GM23338 (cell line): ENCODE measurements around the gene KRTAP10-1. TPM values are rescaled to one million over a fixed set of nuclear protein-coding genes. Genes with fewer than 3 reads are reported as not detected.

Experiments
- ATAC-seq: fragments of 200-7000 bp; cut with Tn5 transposase; 3 replicates; pipeline ENCODE4 v1.9.1; 2020
- DNase-seq: peaks from one replicate; pipeline ENCODE4 v3.0.0-alpha.2; 2015; ENCODE audit warnings: low spot score
- H2AFZ ChIP-seq: fragments of 200-600 bp; sonication (generic); 2 replicates; pipeline ENCODE4 v1.8.0; 2016; ENCODE audit warnings: antibody characterized with exemption, mild to moderate bottlenecking, moderate library complexity
- H3F3A ChIP-seq: fragments of 200-600 bp; sonication (generic); replicated peaks from 2 replicates; pipeline ENCODE4 v1.8.0; 2017; ENCODE audit warnings: antibody characterized with exemption, mixed run types, low read depth
- H3K27ac ChIP-seq: fragments of 200-600 bp; sonication (generic); 2 replicates; pipeline ENCODE4 v1.6.1; 2016; ENCODE audit warnings: low read depth
- H3K27me3 ChIP-seq: fragments of 200-600 bp; sonication (generic); 2 replicates; pipeline ENCODE4 v1.8.0; 2016; ENCODE audit warnings: mild to moderate bottlenecking, mixed run types, moderate library complexity; ENCODE audit not compliant: insufficient read depth
- H3K36me3 ChIP-seq: fragments of 200-600 bp; sonication (generic); 2 replicates; pipeline ENCODE4 v1.8.0; 2016; ENCODE audit warnings: mild to moderate bottlenecking; ENCODE audit not compliant: insufficient read depth
- H3K4me1 ChIP-seq: fragments of 200-600 bp; sonication (generic); 2 replicates; pipeline ENCODE4 v1.8.0; 2016; ENCODE audit warnings: mild to moderate bottlenecking, moderate library complexity; ENCODE audit not compliant: insufficient read depth
- H3K4me2 ChIP-seq: fragments of 200-600 bp; sonication (generic); 2 replicates; pipeline ENCODE4 v1.7.1; 2017; ENCODE audit warnings: mixed run types
- H3K4me3 ChIP-seq: fragments of 200-600 bp; sonication (generic); 2 replicates; pipeline ENCODE4 v1.6.1; 2016; ENCODE audit warnings: mixed run types
- H3K79me2 ChIP-seq: fragments of 200-600 bp; sonication (generic); replicated peaks from 2 replicates; pipeline ENCODE4 v1.8.0; 2017; ENCODE audit warnings: mild to moderate bottlenecking; ENCODE audit not compliant: insufficient read depth
- H3K9me2 ChIP-seq: fragments of 200-600 bp; sonication (generic); 2 replicates; pipeline ENCODE4 v1.8.0; 2017; ENCODE audit not compliant: insufficient read depth
- H4K20me1 ChIP-seq: fragments of 200-600 bp; sonication (generic); replicated peaks from 2 replicates; pipeline ENCODE4 v1.8.0; 2017; ENCODE audit warnings: mild to moderate bottlenecking; ENCODE audit not compliant: insufficient read depth
- H3K27ac Mint-ChIP-seq: 2 replicates; pipeline ENCODE4 v1.8.0; 2020; ENCODE audit warnings: inconsistent platforms, mild to moderate bottlenecking, moderate library complexity, mixed read lengths
- H3K27me3 Mint-ChIP-seq: 3 replicates; pipeline ENCODE4 v1.8.0; 2022; ENCODE audit warnings: low read depth, mild to moderate bottlenecking, moderate library complexity, mixed read lengths, inconsistent platforms; ENCODE audit not compliant: insufficient read depth, poor library complexity
- H3K36me3 Mint-ChIP-seq: 3 replicates; pipeline ENCODE4 v1.8.0; 2021; ENCODE audit warnings: low read depth, mild to moderate bottlenecking, inconsistent platforms, moderate library complexity, mixed read lengths
- H3K4me1 Mint-ChIP-seq: 3 replicates; pipeline ENCODE4 v1.8.0; 2020; ENCODE audit warnings: mild to moderate bottlenecking, inconsistent platforms, mixed read lengths
- H3K4me3 Mint-ChIP-seq: 3 replicates; pipeline ENCODE4 v1.8.0; 2021; ENCODE audit warnings: moderate library complexity, mild to moderate bottlenecking, inconsistent platforms, mixed read lengths
- H3K9me3 Mint-ChIP-seq: 3 replicates; pipeline ENCODE4 v1.8.0; 2020; ENCODE audit warnings: moderate library complexity, mild to moderate bottlenecking, inconsistent platforms, mixed read lengths
- CREB1 ChIP-seq: fragments of 250-450 bp; sonication (Bioruptor Pico); IDR thresholded peaks from 2 replicates; pipeline ENCODE4 v1.5.0; 2020; ENCODE audit warnings: low read depth, mild to moderate bottlenecking, moderate library complexity
- ETS1 ChIP-seq: IDR thresholded peaks from 2 replicates; pipeline ENCODE4 v1.6.1; 2016; ENCODE audit warnings: antibody characterized with exemption
- EZH2 ChIP-seq: fragments of 200-600 bp; sonication (generic); IDR thresholded peaks from one replicate; pipeline ENCODE4 v1.8.0; 2017; ENCODE audit warnings: antibody characterized with exemption, mild to moderate bottlenecking, low read depth; ENCODE audit not compliant: unreplicated experiment
- EZH2phosphoT487 ChIP-seq: fragments of 200-600 bp; sonication (generic); IDR thresholded peaks from one replicate; pipeline ENCODE4 v1.8.1; 2018; ENCODE audit warnings: antibody characterized with exemption; ENCODE audit not compliant: unreplicated experiment
- JUNB ChIP-seq: IDR thresholded peaks from one replicate; pipeline ENCODE4 v1.6.1; 2016; ENCODE audit warnings: antibody characterized with exemption; ENCODE audit not compliant: unreplicated experiment
- NANOG ChIP-seq: IDR thresholded peaks from 2 replicates; pipeline ENCODE4 v1.6.1; 2016; ENCODE audit warnings: antibody characterized with exemption, borderline replicate concordance
- POLR2AphosphoS5 ChIP-seq: IDR thresholded peaks from 2 replicates; pipeline ENCODE4 v1.6.1; 2016; ENCODE audit warnings: antibody characterized with exemption, low read depth
- ZNF114 ChIP-seq: fragments of 250-450 bp; sonication (Bioruptor Pico); IDR thresholded peaks from 2 replicates; pipeline ENCODE4 v1.5.0; 2020; ENCODE audit warnings: mild to moderate bottlenecking, moderate library complexity
- ZNF331 ChIP-seq: fragments of 250-450 bp; sonication (Bioruptor Pico); IDR thresholded peaks from 2 replicates; pipeline ENCODE4 v1.5.0; 2020; ENCODE audit warnings: low read depth, mild to moderate bottlenecking, moderate library complexity
- polyA plus RNA-seq: library from polyadenylated mRNA; unstranded; fragments of >200 nt; fragmentation: Nextera tagmentation; extraction: Ambion mirVana; gene quantifications from 2 replicates; pipeline ENCODE4 v1.2.1, GENCODE V29; 2016
- total RNA-seq: library from RNA; depleted of rRNA; stranded (reverse); fragments of >200 nt; shearing (Covaris generic); gene quantifications from 2 replicates; pipeline ENCODE4 v1.2.3, GENCODE V29; 2014
- TF ChIP-seq, protein P1 (sequence below), 2 experiments: fragments of 200-600 bp in 1 of 2; sonication (generic) in 1 of 2; conservative IDR thresholded peaks; 2 replicates each; pipeline versions ENCODE4 v1.5.1 to v1.6.1; 2016 to 2017; ENCODE audit warnings: antibody characterized with exemption in 2 of 2, low read depth in 2 of 2, mild to moderate bottlenecking in 2 of 2, moderate library complexity in 1 of 2

The KRTAP10-1 gene
- total and polyA plus RNA-seq, 2 experiments from 2014 or later, result not detected

DNA sequence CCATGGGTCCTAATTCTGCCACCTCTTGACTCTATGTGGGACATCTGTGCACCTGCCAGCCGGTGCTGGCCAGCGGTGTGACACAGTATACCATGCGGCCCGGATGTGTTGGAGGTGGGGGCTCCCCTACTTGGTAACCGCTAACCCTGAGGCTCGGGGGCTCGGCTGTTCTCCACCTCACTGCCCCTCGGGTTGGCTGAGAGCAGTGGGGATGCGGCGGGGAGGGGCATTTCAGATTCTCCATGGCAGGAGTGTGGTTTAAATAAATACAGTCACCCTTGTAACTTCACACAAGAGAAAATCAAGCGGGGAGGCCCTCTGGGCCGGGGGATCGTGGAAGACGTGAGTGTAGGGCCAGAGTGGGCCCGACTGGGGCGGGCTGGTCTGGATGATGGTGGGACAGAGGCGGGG, 11.0 kb downstream of the KRTAP10-1 start:
- Histone ChIP-seq H3K4me1 (no peaks in the 10 kb centered on the region), H3K9me2 (0 out of 2 replicates have a peak, but pooled peaks cover 2% of the 10 kb centered on the region), H3K79me2 (no peaks in the 10 kb centered on the region), H3K4me3 (no peak overlapping the region), H4K20me1 (no peaks in the 10 kb centered on the region), H3K27me3 (no peaks in the 10 kb centered on the region), H3K36me3 (no peaks in the 10 kb centered on the region), H3K4me2 (no peak overlapping the region), H3K27ac (no peak overlapping the region), H3F3A (no peaks in the 10 kb centered on the region), H2AFZ (no peak overlapping the region)
- Mint-ChIP-seq H3K4me1 (peaks cover 3% of the 10 kb centered on the region; the same call in 2 of the 3 replicates), H3K36me3 (no peaks in the 10 kb centered on the region), H3K27me3 (peaks cover 6% of the 10 kb centered on the region), H3K4me3 (no peak overlapping the region), H3K27ac (no peak overlapping the region; the same call in 1 of the 2 replicates), H3K9me3 (no peaks in the 10 kb centered on the region; the same call in 2 of the 3 replicates)
- TF ChIP-seq ZNF331 (CRISPR knock-in tag) (no peak), EZH2 (no peak)
- no peak for DNase-seq
- ATAC-seq, result no peak

GRCh38 chr21:44528634-44528995, 11.4 kb downstream of the KRTAP10-1 start:
- no peaks in the 10 kb centered on the region for H4K20me1 ChIP-seq
- no peak for ATAC-seq
- Mint-ChIP-seq H3K27me3 (peaks cover 6% of the 10 kb centered on the region), H3K4me3 (no peak overlapping the region), H3K27ac (no peak overlapping the region), H3K9me3 (no peaks in the 10 kb centered on the region; the same call in 2 of the 3 replicates), H3K4me1 (peaks cover 3% of the 10 kb centered on the region; the same call in 2 of the 3 replicates), H3K36me3 (no peaks in the 10 kb centered on the region)
- H3K36me3 ChIP-seq, result no peaks in the 10 kb centered on the region
- DNase-seq, result no peak
- H3F3A ChIP-seq, result no peaks in the 10 kb centered on the region
- no peak for TF ChIP-seq CREB1 (CRISPR knock-in tag)
- TF ChIP-seq, protein P1, sequence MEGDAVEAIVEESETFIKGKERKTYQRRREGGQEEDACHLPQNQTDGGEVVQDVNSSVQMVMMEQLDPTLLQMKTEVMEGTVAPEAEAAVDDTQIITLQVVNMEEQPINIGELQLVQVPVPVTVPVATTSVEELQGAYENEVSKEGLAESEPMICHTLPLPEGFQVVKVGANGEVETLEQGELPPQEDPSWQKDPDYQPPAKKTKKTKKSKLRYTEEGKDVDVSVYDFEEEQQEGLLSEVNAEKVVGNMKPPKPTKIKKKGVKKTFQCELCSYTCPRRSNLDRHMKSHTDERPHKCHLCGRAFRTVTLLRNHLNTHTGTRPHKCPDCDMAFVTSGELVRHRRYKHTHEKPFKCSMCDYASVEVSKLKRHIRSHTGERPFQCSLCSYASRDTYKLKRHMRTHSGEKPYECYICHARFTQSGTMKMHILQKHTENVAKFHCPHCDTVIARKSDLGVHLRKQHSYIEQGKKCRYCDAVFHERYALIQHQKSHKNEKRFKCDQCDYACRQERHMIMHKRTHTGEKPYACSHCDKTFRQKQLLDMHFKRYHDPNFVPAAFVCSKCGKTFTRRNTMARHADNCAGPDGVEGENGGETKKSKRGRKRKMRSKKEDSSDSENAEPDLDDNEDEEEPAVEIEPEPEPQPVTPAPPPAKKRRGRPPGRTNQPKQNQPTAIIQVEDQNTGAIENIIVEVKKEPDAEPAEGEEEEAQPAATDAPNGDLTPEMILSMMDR (conservative IDR thresholded peaks at IDR 0.05; ENCODE audit: low read depth in 2 of 2), result no peak
- TF ChIP-seq EZH2, result no peak
- no peak for TF ChIP-seq NANOG
- TF ChIP-seq EZH2phosphoT487, result no peak
- H3K27ac ChIP-seq, result no peak overlapping the region
- H3K4me1 ChIP-seq, result no peaks in the 10 kb centered on the region
- no peaks in the 10 kb centered on the region for H3K79me2 ChIP-seq
- H3K9me2 ChIP-seq, result 0 out of 2 replicates have a peak, but pooled peaks cover 2% of the 10 kb centered on the region
- no peak overlapping the region for H2AFZ ChIP-seq
- no peak overlapping the region for H3K4me3 ChIP-seq
- H3K27me3 ChIP-seq, result no peaks in the 10 kb centered on the region
- no peak overlapping the region for H3K4me2 ChIP-seq

DNA sequence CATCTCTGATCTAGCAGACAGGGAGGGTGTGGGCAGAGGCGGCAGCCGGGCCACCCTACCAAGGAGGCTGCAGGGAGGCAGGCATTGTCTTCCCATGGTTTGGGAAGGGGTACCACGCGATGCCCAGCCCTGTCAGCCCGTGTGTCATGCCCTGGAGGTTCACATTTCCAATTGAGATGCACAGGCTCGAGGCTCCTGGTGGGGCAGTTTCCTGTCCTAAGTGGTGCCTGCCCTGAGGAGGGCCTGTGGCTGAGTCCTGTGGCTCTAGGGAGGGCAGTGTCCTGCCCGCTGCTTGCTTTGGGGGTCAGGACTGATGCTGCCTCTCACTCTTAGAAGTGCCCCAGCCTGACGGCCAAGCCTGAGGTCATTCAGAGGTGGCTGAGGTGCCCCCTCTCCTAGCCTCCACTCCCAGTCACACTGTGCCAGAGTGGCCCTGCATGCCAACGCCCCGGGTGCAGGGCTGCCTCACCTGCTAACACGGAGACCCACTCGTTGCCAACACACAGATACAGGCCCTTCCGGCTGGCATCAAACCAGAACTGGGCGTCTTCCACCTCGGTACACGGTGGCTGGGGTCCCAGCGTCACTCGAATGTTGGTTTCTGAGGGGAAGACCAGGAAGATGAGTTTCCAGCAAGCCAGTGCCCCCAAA, 11.9 kb downstream of the KRTAP10-1 start:
- Mint-ChIP-seq H3K27me3 (peaks cover 6% of the 10 kb centered on the region), H3K27ac (no peak overlapping the region), H3K4me3 (no peak overlapping the region), H3K9me3 (no peaks in the 10 kb centered on the region; the same call in 2 of the 3 replicates), H3K36me3 (no peaks in the 10 kb centered on the region), H3K4me1 (peaks cover 3% of the 10 kb centered on the region; the same call in 2 of the 3 replicates)
- H3F3A ChIP-seq, result no peaks in the 10 kb centered on the region
- no peak overlapping the region for H3K4me2 ChIP-seq
- H3K27me3 ChIP-seq, result no peaks in the 10 kb centered on the region
- H3K79me2 ChIP-seq, result no peaks in the 10 kb centered on the region
- no peak overlapping the region for H3K27ac ChIP-seq
- 0 out of 2 replicates have a peak, but pooled peaks cover 2% of the 10 kb centered on the region for H3K9me2 ChIP-seq
- ATAC-seq (no peak), DNase-seq (no peak)
- no peak overlapping the region for H2AFZ ChIP-seq
- H4K20me1 ChIP-seq, result no peaks in the 10 kb centered on the region
- H3K4me3 ChIP-seq, result no peak overlapping the region
- no peaks in the 10 kb centered on the region for H3K4me1 ChIP-seq
- H3K36me3 ChIP-seq, result no peaks in the 10 kb centered on the region
- TF ChIP-seq EZH2phosphoT487 (no peak), NANOG (no peak), ZNF114 (no peak), ETS1 (no peak), JUNB (no peak), POLR2AphosphoS5 (no peak), CREB1 (CRISPR knock-in tag) (no peak), ZNF331 (CRISPR knock-in tag) (no peak)
